Esophagus mucosa (tissue), 1 donor: Measurements from ENCODE around the gene GMDS. TPM values are rescaled to one million over a fixed set of nuclear protein-coding genes. Genes with fewer than 3 reads are reported as not detected.

Experiments used
- ATAC-seq: fragments of 200-7000 bp; cut with Tn5 transposase; one replicate; pipeline ENCODE4 v1.9.1; 2020
- total RNA-seq: library from RNA; stranded (reverse); gene quantifications from one replicate; pipeline ENCODE4 v1.2.4, GENCODE V29; 2023
- donor health status: DM: yes; HTN: yes; CAD: no.

Gene GMDS
- total RNA-seq, 1 donor from 2014 or later, result 43.8 TPM

- no peak for ATAC-seq
These were observed 261.6 kb downstream of the GMDS start for GRCh38 chr6:1983850-1984249.

- ATAC-seq, result no peak
These were observed 272.4 kb downstream of the GMDS start for GRCh38 chr6:1972962-1973361.

DNA sequence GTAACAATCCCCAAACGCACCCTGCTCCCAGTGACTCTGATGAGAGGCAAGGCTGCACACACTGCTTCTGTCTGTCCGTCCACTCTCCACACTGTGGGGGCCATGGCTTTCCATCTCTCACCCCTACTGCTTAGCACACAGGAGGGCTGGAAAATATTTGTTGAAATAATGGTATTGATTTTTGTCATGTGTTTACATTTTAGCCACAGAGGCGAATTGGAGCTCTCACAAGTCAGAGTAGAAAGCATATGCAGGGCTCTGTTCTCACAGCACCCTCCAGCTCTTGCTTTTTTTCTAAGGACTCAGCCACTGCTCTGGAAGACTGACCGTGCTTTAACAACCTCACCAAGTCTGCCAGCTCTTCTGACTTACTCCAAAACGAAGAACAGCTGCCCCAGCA is 273.8 kb downstream of the GMDS start:
- no peak for ATAC-seq

DNA sequence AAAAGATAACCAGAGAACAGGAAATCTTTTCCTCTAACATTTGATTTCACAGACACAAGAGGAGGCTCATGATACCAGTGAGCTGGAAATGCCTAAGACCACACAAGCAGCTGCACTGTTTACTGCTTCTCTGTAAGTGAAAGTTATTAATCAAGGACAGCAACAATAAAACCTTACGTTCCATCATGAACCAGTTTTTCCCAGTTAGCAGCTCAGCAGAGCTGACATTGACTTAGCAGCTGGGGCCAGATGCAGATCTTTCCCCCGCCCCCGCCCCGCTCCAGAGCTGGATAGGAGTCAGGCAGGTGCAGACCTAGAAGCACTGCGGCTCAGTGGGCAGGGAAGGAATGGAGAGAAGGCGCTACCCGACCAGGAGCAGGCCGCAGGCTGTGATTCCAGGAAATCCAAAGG is 275.2 kb downstream of the GMDS start:
- ATAC-seq, result no peak

GRCh38 chr6:1966713-1967112 is 278.7 kb downstream of the GMDS start:
- no peak for ATAC-seq

- no peak for ATAC-seq
These were observed 279.7 kb downstream of the GMDS start for GRCh38 chr6:1965596-1966224.

GRCh38 chr6:1963596-1963995 is 281.8 kb downstream of the GMDS start:
- no peak for ATAC-seq

GRCh38 chr6:1962201-1962600 is 283.2 kb downstream of the GMDS start:
- ATAC-seq, result no peak

GRCh38 chr6:1960486-1961142 is 284.8 kb downstream of the GMDS start:
- ATAC-seq, result no peak

GRCh38 chr6:1958257-1958656 is 287.1 kb downstream of the GMDS start:
- peak; percentile 66 for ATAC-seq

- no peak for ATAC-seq
These were observed 287.7 kb downstream of the GMDS start for GRCh38 chr6:1957746-1958145.

DNA sequence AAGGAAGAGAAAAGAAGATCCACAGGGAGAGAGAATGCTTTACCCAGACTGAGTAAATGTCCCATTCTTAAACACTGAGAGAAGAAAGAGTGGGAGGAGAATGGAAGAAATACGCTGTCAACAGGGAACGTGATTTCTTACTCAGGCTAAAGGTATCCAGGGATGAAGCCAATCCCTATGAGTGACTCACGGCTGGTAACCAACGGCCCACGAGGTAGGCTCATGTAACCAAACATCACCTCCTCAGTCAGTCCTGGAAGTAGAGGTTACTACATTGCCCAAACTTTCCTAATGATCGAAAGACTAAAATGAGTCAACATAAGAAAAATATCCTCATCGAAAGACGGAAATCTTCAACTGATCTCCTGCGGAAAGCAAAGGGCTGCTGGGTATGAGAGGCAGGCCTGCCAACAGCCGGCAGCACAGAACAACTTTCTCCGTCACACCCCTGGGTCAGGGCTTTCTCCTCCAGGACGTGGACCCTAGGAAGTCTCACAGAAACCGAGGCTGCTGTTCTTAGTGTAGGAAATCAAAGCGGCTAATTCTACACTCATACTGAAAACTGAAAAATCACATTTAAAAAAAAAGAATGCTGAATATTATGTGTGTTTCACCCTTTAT is 292.6 kb downstream of the GMDS start:
- ATAC-seq, result peak; percentile 99

DNA sequence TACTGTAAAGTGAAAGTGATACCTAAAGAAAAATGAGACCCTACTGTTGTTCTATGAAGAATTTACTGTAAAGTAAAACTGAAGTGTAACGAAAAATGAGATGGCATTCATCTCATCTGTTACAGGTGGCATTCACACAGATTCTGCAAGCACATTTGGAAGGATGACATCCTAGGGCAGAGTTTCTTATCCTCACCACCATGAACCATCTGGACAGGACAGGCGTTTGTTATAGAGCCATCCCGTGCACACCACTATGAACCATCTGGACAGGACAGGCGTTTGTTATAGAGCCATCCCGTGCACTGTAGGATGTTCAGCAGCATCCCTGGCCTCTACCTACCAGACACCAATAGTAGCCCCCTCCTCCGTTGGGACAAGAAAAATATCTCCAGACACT is 294.8 kb downstream of the GMDS start:
- no peak for ATAC-seq

- ATAC-seq, result no peak
These were observed 295.9 kb downstream of the GMDS start for GRCh38 chr6:1949538-1949937.

- ATAC-seq, result no peak
These were observed 297.5 kb downstream of the GMDS start for GRCh38 chr6:1947922-1948321.

- peak; percentile 72 for ATAC-seq
These were observed 298.8 kb downstream of the GMDS start for GRCh38 chr6:1946583-1946982.

DNA sequence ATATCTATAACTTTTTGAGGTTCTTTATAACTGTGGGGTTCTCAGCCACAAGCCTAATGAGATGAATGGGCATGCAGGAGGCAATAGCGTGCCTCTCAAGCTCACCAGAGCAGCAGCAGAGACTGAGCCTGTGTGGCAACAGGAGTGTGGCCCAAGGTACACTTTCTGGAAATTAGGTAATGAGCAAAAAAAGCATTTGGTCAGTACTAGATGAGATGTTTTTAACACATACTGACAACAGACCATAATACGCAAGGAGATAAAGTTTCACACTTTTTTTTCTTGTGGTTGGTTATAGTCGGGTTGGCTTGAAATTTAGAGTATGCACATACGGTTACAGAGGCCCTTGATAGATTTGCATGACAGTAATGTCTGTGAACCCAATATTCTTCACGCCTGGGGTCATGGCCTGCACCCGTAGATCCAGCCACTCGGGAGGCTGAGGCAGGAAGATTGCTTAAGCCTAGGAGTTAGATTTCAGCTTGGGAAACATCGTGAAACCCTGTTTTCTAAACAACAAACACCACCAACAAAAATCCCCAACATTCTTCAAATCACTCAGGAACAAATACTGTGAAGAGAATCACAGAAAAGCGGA is 300.1 kb downstream of the GMDS start:
- ATAC-seq, result no peak

DNA sequence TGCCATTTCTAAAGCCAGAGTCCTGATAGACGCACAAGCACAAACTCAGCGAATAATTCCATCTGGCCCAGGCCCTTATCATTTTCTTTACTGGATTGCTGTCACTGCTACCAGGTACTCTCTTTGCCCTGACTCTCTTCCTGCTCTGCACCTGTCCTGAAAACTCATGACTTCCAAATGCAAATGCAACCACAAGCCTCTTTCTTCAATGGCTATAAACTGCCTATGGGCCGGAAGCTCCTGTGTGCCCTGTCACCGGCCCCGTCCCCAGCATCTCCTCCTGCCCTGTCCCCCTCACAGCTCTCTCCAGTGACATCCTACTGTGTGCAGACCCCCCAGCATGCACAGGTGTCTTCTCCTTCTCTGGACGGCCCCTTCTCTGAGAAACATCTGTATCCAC is 302.6 kb downstream of the GMDS start:
- ATAC-seq, result no peak

- no peak for ATAC-seq
These were observed 303.9 kb downstream of the GMDS start for GRCh38 chr6:1941534-1941933.

DNA sequence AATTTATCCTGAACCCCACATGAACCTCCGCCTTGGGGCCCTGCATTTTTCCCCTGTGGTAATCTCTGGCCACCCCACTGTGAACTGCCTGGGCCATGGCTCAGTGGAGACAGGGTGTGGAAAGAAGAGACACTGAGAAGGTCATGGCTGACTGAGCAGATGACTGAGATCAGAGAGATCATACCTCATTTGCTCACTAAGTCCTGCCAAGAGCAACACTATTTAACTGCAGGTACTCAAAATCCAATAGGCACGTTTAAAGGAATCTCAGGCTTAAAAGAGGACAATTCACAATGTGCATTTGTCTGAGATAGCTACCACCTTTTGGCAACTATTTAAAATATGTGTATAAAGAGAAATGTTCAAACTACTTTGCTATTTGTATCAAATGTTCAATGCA is 305.0 kb downstream of the GMDS start:
- no peak for ATAC-seq

DNA sequence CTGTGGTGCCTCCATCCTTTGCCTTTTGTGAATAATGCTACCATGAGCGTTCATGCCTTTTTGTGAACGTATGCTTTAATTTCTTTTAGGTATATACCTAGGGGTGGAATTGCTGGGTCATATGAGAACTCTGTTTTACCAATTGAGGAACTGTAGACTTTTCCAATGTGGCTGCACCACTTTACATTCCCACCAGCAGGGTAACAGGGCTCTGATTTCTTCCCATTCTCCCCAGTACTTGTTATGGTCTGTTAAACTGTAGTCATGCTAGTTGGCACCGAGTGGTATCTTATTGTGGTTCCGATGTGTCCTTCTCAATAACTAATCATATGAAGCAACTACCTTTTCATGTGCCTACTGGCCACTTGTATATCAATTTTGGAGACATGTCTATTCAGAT is 312.1 kb downstream of the GMDS start:
- no peak for ATAC-seq

- no peak for ATAC-seq
These were observed 313.6 kb downstream of the GMDS start for GRCh38 chr6:1931817-1932216.

- ATAC-seq, result no peak
These were observed 315.0 kb downstream of the GMDS start for GRCh38 chr6:1930356-1930755.

GRCh38 chr6:1929931-1930330 is 315.5 kb downstream of the GMDS start:
- ATAC-seq, result no peak
